GM12878 (cell line): ENCODE results near the gene TAC3. TPM values are rescaled to one million over a fixed set of nuclear protein-coding genes. Genes with fewer than 3 reads are reported as not detected.

Experiments
- BRCA1 ChIP-seq: IDR thresholded peaks from 2 replicates; pipeline ENCODE4 v1.6.1; 2011; ENCODE audit warnings: low read depth, low read length, improper control_type of control experiment
- CREB1 ChIP-seq: IDR thresholded peaks from 2 replicates; pipeline ENCODE4 v1.6.1; 2012; ENCODE audit warnings: low read depth, mild to moderate bottlenecking, inconsistent platforms
- CREM ChIP-seq: IDR thresholded peaks from 2 replicates; pipeline ENCODE4 v1.6.1; 2014; ENCODE audit warnings: antibody characterized with exemption, low read depth
- HCFC1 ChIP-seq: fragments of 150-350 bp; IDR thresholded peaks from 2 replicates; pipeline ENCODE4 v1.6.1; 2014; ENCODE audit warnings: low read length
- KDM1A ChIP-seq: fragments of 200-600 bp; sonication (generic); IDR thresholded peaks from 2 replicates; pipeline ENCODE4 v1.6.1; 2016; ENCODE audit warnings: borderline replicate concordance
- NFIC ChIP-seq: IDR thresholded peaks from 2 replicates; pipeline ENCODE4 v1.6.1; 2012; ENCODE audit warnings: low read depth, mild to moderate bottlenecking, inconsistent platforms, low read length, moderate library complexity
- NFYA ChIP-seq: IDR thresholded peaks from 2 replicates; pipeline ENCODE4 v1.6.1; 2011; ENCODE audit warnings: low read depth, mild to moderate bottlenecking, low read length, improper control_type of control experiment, borderline replicate concordance
- NKRF ChIP-seq: fragments of 450-650 bp; conservative IDR thresholded peaks from 2 replicates; pipeline ENCODE4 v1.6.1; 2017; ENCODE audit warnings: mild to moderate bottlenecking, moderate library complexity
- SKIL ChIP-seq: fragments of 450-650 bp; IDR thresholded peaks from 2 replicates; pipeline ENCODE4 v1.6.1; 2017; ENCODE audit warnings: mild to moderate bottlenecking, low read depth, inconsistent platforms; ENCODE audit not compliant: poor library complexity, severe bottlenecking
- SUPT20H ChIP-seq: IDR thresholded peaks from 2 replicates; pipeline ENCODE4 v1.6.1; 2011; ENCODE audit warnings: low read depth, mild to moderate bottlenecking, low read length, moderate library complexity, borderline replicate concordance; ENCODE audit not compliant: control insufficient read depth
- TCF3 ChIP-seq: IDR thresholded peaks from 2 replicates; pipeline ENCODE4 v1.6.1; 2012; ENCODE audit warnings: low read depth, mild to moderate bottlenecking, low read length, borderline replicate concordance; ENCODE audit not compliant: insufficient read depth
- ZBED1 ChIP-seq: IDR thresholded peaks from 2 replicates; pipeline ENCODE4 v1.6.1; 2016; ENCODE audit warnings: borderline replicate concordance
- ZNF274 ChIP-seq: IDR thresholded peaks from one replicate; pipeline ENCODE4 v1.8.0; 2011; ENCODE audit not compliant: insufficient read length, insufficient read depth
- polyA plus RNA-seq, 11 experiments: library from polyadenylated mRNA; depleted of rRNA in 4 of 11; unstranded in 6 of 11; stranded (reverse) in 5 of 11; fragments of >200 nt; fragmentation: Nextera tagmentation in 4 of 11; fragmentation: Illumina TruSeq in 1 of 11; extraction: Ambion mirVana in 4 of 11; extraction: Trizol in 1 of 11; gene quantifications; 1 replicate in 1 of 11; 2 replicates in 10 of 11; pipeline versions ENCODE4 v1.2.1 to v1.2.3, GENCODE V29; 2011 to 2016; ENCODE audit warnings: inconsistent platforms in 2 of 11, missing spikeins in 2 of 11, low read depth in 1 of 11
- total RNA-seq, 4 experiments: library from RNA; depleted of rRNA in 3 of 4; stranded (reverse); fragments of >200 nt in 3 of 4; fragmentation: Illumina TruSeq in 1 of 4; extraction: Trizol in 1 of 4; gene quantifications; 2 replicates each; pipeline versions ENCODE4 v1.2.1 to v1.2.3, GENCODE V29; 2013 to 2021

The TAC3 gene
- total and polyA plus RNA-seq, 10 of the 15 experiments (the other 5 are each of a cell fraction or from before 2014, with no cell fraction given), result 0.11 to 0.18 (median 0.13) TPM; not detected in 7

- no peak for TF ChIP-seq ZNF274
- TF ChIP-seq KDM1A, result no peak
- TF ChIP-seq NKRF, result no peak
- TF ChIP-seq BRCA1, result no peak
- no peak for TF ChIP-seq NFIC
- no peak for TF ChIP-seq SKIL
- no peak for TF ChIP-seq SUPT20H
- TF ChIP-seq HCFC1, result no peak
- TF ChIP-seq NFYA, result no peak
- no peak for TF ChIP-seq CREB1
- TF ChIP-seq TCF3, result no peak
- TF ChIP-seq ZBED1, result no peak
- TF ChIP-seq CREM, result no peak
These were observed 40.9 kb upstream of the TAC3 start (continued) for GRCh38 chr12:57057067-57057751.
